ENCODE data around the gene MINDY4. TPM values are rescaled to one million over a fixed set of nuclear protein-coding genes. Genes with fewer than 3 reads are reported as not detected.

Gene MINDY4
- total and polyA plus RNA-seq, 2 of the 8 experiments (the other 6 are each of a cell fraction or from before 2014, with no cell fraction given) = 1.3 to 3.6 TPM

DNA sequence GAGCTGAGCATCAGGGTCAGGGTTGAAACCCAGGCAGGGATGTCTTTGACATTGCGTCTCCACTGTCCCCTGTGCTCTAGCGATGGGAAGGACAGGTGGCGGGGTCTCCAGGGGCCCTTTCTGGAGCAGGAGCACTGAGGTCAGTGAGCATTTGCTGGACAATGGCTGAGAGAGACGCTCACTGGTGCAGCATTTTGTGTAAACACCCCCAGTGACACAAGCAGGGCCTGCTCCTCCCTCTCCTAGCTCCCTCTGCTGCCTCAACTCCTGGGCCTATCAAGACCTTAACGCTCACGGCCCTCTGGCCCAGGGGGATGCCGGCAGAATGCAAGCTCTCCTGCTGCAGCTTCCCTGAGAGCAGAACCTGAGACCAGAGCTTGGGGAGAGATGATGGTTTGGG lies 36.7 kb upstream of the MINDY4 start:
- no peak overlapping the region for H2AK5ac ChIP-seq (ENCODE audit: low read depth, low read length)
- no peak overlapping the region for H2BK120ac ChIP-seq (replicated peaks; ENCODE audit: low read depth, low read length)
- H3K56ac ChIP-seq (replicated peaks; ENCODE audit: insufficient read length, low read depth, low read length) = no peak overlapping the region
- H3K4ac ChIP-seq (replicated peaks; ENCODE audit: insufficient read length, low read depth, low read length) = no peak overlapping the region
- H3K36me3 ChIP-seq (ENCODE audit: control insufficient read depth in 2 of 4, insufficient read depth in 4 of 4, low read length in 3 of 4) = no peaks in the 10 kb centered on the region
- H4K91ac ChIP-seq (replicated peaks; ENCODE audit: insufficient read length, low read length) = no peak overlapping the region
- H2BK5ac ChIP-seq (ENCODE audit: low read depth, low read length) = no peak overlapping the region
- POLR2A ChIA-PET (ENCODE audit: partially characterized antibody) = interaction anchor here (1.1 kb wide), 1 partner anchor 9 kb away, joined by 3 read pairs; no protein-coding TSS in a partner anchor
- H4K20me1 ChIP-seq (replicated peaks in 1 of 2; ENCODE audit: control insufficient read depth in 1 of 2, insufficient read depth in 2 of 2, low read length in 2 of 2) = no peaks in the 10 kb centered on the region
- H2AFZ ChIP-seq (ENCODE audit: low read length) = no peak overlapping the region
- WGBS, 2 experiments (ENCODE audit: extremely low coverage in 1 of 2, insufficient coverage in 1 of 2, insufficient read length in 1 of 2, insufficient replicate concordance in 2 of 2, low coverage in 1 of 2, low lambda C conversion rate in 2 of 2, missing lambda C conversion rate in 1 of 2) = 78% methylated on average over 7 of the region's 7 CpGs; no CpG with 5 or more reads in 1 of the 2 experiments
- no peak overlapping the region for H3K4me2 ChIP-seq (ENCODE audit: insufficient read depth in 1 of 2, low read depth in 2 of 2, low read length in 2 of 2)
- no peak overlapping the region for H3K27ac ChIP-seq (ENCODE audit: low read depth, low read length)
- no peak overlapping the region for H4K8ac ChIP-seq (ENCODE audit: extremely low read depth, insufficient read depth, low read length)
- no peaks in the 10 kb centered on the region for H3K27me3 ChIP-seq (replicated peaks in 1 of 4; ENCODE audit: control insufficient read depth in 3 of 4, extremely low read depth in 1 of 4, insufficient read depth in 3 of 4, low read length in 3 of 4)
- DNase-seq (ENCODE audit: low read depth in 1 of 2, low spot score in 2 of 2) = no peak
- no peak overlapping the region for H4K5ac ChIP-seq (ENCODE audit: insufficient read length, low read depth, low read length)
- no peak overlapping the region for H3K18ac ChIP-seq (ENCODE audit: extremely low read depth, low read length)
- H3K79me2 ChIP-seq (ENCODE audit: control insufficient read depth in 1 of 2, insufficient read depth in 2 of 2, low read length in 2 of 2) = no peaks in the 10 kb centered on the region
- H3K9me3 ChIP-seq (ENCODE audit: insufficient read depth in 2 of 2, low read depth in 1 of 2, low read length in 1 of 2) = no peaks in the 10 kb centered on the region
- peaks cover 0 to 7% (median 0%) of the 10 kb centered on the region in 4 experiments; a peak in 2 of 7 replicates for H3K4me1 ChIP-seq (replicated peaks in 1 of 4; ENCODE audit: control insufficient read depth in 3 of 4, insufficient read depth in 4 of 4, low read length in 3 of 4)
- H2BK15ac ChIP-seq (ENCODE audit: low read length) = no peak overlapping the region
- no peak overlapping the region for H3K23ac ChIP-seq (ENCODE audit: insufficient read length)
- no peak overlapping the region for H3K14ac ChIP-seq (ENCODE audit: insufficient read length)
- H2BK12ac ChIP-seq (ENCODE audit: low read depth, low read length) = no peak overlapping the region
- no peaks in the 10 kb centered on the region for H3K23me2 ChIP-seq (ENCODE audit: low read depth, low read length)
- CTCF ChIA-PET (ENCODE audit: partially characterized antibody) = interaction anchor here (0.6 to 9.5 kb wide), 9 partner anchors 11 to 105 kb away, joined by 3 to 162 read pairs (median 4); partner anchors contain the start of gene CRHR2
- H2BK20ac ChIP-seq (ENCODE audit: low read length) = no peak overlapping the region
- FAIRE-seq = no peak
- no peak overlapping the region for H3K9ac ChIP-seq (replicated peaks in 1 of 4; ENCODE audit: extremely low read depth in 1 of 4, low read depth in 3 of 4, low read length in 3 of 4)
- no peak overlapping the region for H3K4me3 ChIP-seq (ENCODE audit: extremely low read depth in 1 of 4, insufficient read depth in 2 of 4, low read depth in 3 of 4, low read length in 4 of 4)
- no peaks in the 10 kb centered on the region for H3K79me1 ChIP-seq (ENCODE audit: low read depth, low read length)
- TF ChIP-seq SP2 (IDR thresholded peaks at IDR 0.05; ENCODE audit: low read length) (no peak), TEAD4 (IDR thresholded peaks at IDR 0.05; ENCODE audit: low read depth, low read length) (no peak), JUND (IDR thresholded peaks at IDR 0.05; ENCODE audit: low read length) (no peak), SIN3A (conservative IDR thresholded peaks at IDR 0.05 in 1 of 2, IDR thresholded peaks at IDR 0.05 in 1 of 2; ENCODE audit: low read depth in 1 of 2, low read length in 2 of 2) (no peak), MAFK (IDR thresholded peaks at IDR 0.05; ENCODE audit: low read depth, low read length) (no peak), SAP30 (IDR thresholded peaks at IDR 0.05; ENCODE audit: insufficient read depth, insufficient replicate concordance, low read length) (no peak), YY1 (IDR thresholded peaks at IDR 0.05; ENCODE audit: low read depth, low read length) (no peak)
- TF ChIP-seq, protein P1, sequence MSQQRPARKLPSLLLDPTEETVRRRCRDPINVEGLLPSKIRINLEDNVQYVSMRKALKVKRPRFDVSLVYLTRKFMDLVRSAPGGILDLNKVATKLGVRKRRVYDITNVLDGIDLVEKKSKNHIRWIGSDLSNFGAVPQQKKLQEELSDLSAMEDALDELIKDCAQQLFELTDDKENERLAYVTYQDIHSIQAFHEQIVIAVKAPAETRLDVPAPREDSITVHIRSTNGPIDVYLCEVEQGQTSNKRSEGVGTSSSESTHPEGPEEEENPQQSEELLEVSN (IDR thresholded peaks at IDR 0.05) = no peak

Measured in H1 (cell line).